ENCODE data around the gene SHROOM1. TPM values are rescaled to one million over a fixed set of nuclear protein-coding genes. Genes with fewer than 3 reads are reported as not detected.

The SHROOM1 gene
- total RNA-seq, 4 donors from 2014 or later, result 4.5 to 21.2 (median 13.1) TPM

DNA sequence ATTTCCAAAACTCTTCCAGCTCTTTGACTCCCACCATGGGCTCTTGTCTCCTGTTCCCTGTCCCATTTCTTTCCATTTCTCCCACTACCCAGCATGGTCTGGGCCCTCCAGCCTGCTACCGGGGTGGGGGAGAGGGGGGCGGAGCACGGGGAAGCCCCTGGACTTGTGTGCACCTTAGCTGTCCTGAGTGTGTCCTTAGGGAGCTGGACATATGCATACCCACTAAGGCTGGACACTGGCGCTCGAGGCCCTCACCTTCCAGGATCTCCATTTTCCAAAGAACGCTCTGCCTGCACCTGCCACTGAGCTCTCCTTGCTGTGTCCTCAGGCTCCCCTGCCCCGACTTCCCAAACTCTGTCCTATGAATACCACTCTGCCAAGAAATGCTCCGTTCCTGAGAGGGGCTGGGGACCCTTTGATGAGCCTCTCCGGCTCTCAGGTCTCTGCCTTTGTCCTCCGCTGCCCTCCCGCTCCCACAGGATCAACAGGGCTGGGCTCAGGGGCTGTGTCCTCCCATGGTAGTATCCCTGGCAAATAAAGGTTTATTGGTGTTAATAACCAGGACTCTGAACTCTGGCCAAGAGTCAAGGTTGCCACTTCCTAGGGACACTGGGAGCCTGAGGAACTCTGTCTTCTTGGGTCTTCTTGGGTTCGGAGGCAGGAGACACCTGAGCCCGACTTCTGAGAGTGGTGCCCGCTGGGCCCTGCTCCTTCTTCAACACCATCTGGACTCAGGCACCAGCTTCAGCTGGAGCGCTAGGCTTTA is 831 bp upstream of the SHROOM1 start:
- Histone ChIP-seq H3K9me3 (no peaks in the 10 kb centered on the region), H3K36me3 (no peaks in the 10 kb centered on the region), H3K4me3 (peak overlapping the region; percentile 76 to 87 (median 82)), H3K27me3 (peaks cover 0 to 2% (median 0%) of the 10 kb centered on the region in 4 donors), H3K4me1 (peaks cover 9 to 37% (median 25%) of the 10 kb centered on the region in 4 donors), H3K27ac (replicated peaks in 1 of 4) (peak overlapping the region; percentile 79 to 90 (median 86))
- 85% methylated on average over 7 of the region's 15 CpGs for WGBS
- intact Hi-C loops (cut with DNase I), result loop anchor here (5.0 kb wide), 2 partner anchors 36 to 51 kb away; partner anchors contain the start of genes GDF9 and UQCRQ
- TF ChIP-seq CTCF (IDR thresholded peaks at IDR 0.05) (no peak), POLR2AphosphoS5 (IDR thresholded peaks at IDR 0.05) (no peak), EP300 (IDR thresholded peaks at IDR 0.05) (no peak), POLR2A (IDR thresholded peaks at IDR 0.05; ENCODE audit: low read depth) (no peak)
- DNase-seq (ENCODE audit: extremely low spot score), result no peak

DNA sequence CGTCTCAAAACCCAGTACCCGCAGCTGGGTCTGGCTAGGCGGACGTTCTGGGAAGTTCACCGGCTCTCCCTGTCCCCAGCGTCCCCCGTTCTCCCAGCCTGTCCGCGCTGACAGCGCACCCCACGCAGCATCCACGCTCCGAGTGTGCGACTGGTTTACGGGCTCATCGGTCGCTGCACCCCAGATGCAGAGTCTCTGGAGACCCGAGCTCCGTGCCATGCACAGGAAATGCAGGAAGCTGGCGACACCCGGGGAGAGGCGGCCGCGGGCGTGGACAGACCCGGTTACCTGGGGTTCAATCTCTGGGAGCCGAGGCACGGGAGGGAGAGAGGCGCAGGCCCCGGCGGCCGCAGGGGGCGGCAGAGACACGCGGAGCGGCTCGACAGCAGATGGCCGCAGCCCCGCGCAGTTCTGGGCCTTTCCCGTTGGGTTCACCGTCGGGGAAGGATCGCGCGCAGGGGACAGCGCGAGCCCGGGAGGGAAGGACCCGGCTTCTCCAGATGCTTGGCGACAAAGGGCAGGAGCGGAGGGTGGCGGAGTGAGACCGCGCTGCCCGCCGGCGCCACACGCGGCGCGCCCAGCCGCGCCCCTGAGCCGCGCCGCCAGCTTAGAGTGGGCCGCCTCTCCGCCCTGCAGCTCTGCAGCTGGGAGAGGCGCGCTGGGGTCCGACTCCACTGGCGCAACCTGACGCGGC is 558 bp downstream of the SHROOM1 start:
- TF ChIP-seq POLR2AphosphoS5 (IDR thresholded peaks at IDR 0.05), result peak; percentile 41
- no peak for TF ChIP-seq POLR2A (IDR thresholded peaks at IDR 0.05; ENCODE audit: low read depth)
- peak; percentile 70 to 99 (median 85) for TF ChIP-seq CTCF (IDR thresholded peaks at IDR 0.05)
- no peak for TF ChIP-seq EP300 (IDR thresholded peaks at IDR 0.05)
- H3K9me3 ChIP-seq, result no peaks in the 10 kb centered on the region
- peaks cover 0 to 15% (median 0%) of the 10 kb centered on the region in 4 donors for H3K27me3 ChIP-seq
- peak overlapping the region; percentile 79 to 90 (median 86) for H3K27ac ChIP-seq (replicated peaks in 1 of 4)
- DNase-seq (ENCODE audit: extremely low spot score), result no peak
- intact Hi-C loops (cut with DNase I), result loop anchor here (5.0 to 10.0 kb wide), 4 partner anchors 37 to 445 kb away; partner anchors contain the start of genes GDF9 and UQCRQ
- peaks cover 9 to 49% (median 34%) of the 10 kb centered on the region in 4 donors for H3K4me1 ChIP-seq
- H3K36me3 ChIP-seq, result peaks cover 0 to 8% (median 6%) of the 10 kb centered on the region in 4 donors
- peak overlapping the region; percentile 76 to 87 (median 82) for H3K4me3 ChIP-seq
- 2% methylated on average over 32 of the region's 75 CpGs for WGBS

- peak overlapping the region; percentile 76 to 87 (median 82) for H3K4me3 ChIP-seq
- peaks cover 0 to 16% (median 13%) of the 10 kb centered on the region in 4 donors for H3K36me3 ChIP-seq
- intact Hi-C loops (cut with DNase I), result loop anchor here (10.0 kb wide), 2 partner anchors 324 to 444 kb away; no protein-coding TSS in a partner anchor
- no peaks in the 10 kb centered on the region for H3K9me3 ChIP-seq
- H3K27ac ChIP-seq (replicated peaks in 1 of 4), result no peak overlapping the region
- TF ChIP-seq CTCF (IDR thresholded peaks at IDR 0.05) (no peak), POLR2A (IDR thresholded peaks at IDR 0.05; ENCODE audit: low read depth) (no peak), POLR2AphosphoS5 (IDR thresholded peaks at IDR 0.05) (no peak), EP300 (IDR thresholded peaks at IDR 0.05) (no peak)
- DNase-seq (ENCODE audit: extremely low spot score), result no peak
- 78% methylated on average over 4 of the region's 4 CpGs for WGBS
- H3K27me3 ChIP-seq, result peaks cover 0 to 15% (median 0%) of the 10 kb centered on the region in 4 donors
- H3K4me1 ChIP-seq, result peaks cover 9 to 49% (median 34%) of the 10 kb centered on the region in 4 donors
Observed at GRCh38 chr5:132828846-132829494, 1.5 kb downstream of the SHROOM1 start.

- H3K9me3 ChIP-seq, result no peaks in the 10 kb centered on the region
- H3K4me1 ChIP-seq, result peaks cover 9 to 55% (median 42%) of the 10 kb centered on the region in 4 donors
- WGBS, result 88% methylated on average over 4 of the region's 4 CpGs
- H3K36me3 ChIP-seq, result peaks cover 0 to 20% (median 13%) of the 10 kb centered on the region in 4 donors
- peaks cover 0 to 15% (median 0%) of the 10 kb centered on the region in 4 donors for H3K27me3 ChIP-seq
- H3K27ac ChIP-seq (replicated peaks in 1 of 4), result no peak overlapping the region
- no peak overlapping the region for H3K4me3 ChIP-seq
- TF ChIP-seq POLR2A (IDR thresholded peaks at IDR 0.05; ENCODE audit: low read depth), result no peak
- TF ChIP-seq POLR2AphosphoS5 (IDR thresholded peaks at IDR 0.05), result no peak
- TF ChIP-seq EP300 (IDR thresholded peaks at IDR 0.05), result no peak
- TF ChIP-seq CTCF (IDR thresholded peaks at IDR 0.05), result no peak
- intact Hi-C loops (cut with DNase I), result loop anchor here (10.0 kb wide), 2 partner anchors 323 to 443 kb away; no protein-coding TSS in a partner anchor
- DNase-seq (ENCODE audit: extremely low spot score), result no peak
Observed at GRCh38 chr5:132827943-132828673, 2.3 kb downstream of the SHROOM1 start.

Measured in esophagus muscularis mucosa (tissue), 4 donors.